Epithelial cell of proximal tubule (primary cell): ENCODE measurements around the gene GSAP. TPM values are rescaled to one million over a fixed set of nuclear protein-coding genes. Genes with fewer than 3 reads are reported as not detected.
"Not testable (repeated sequence)": the region's sequence is repeated elsewhere in the genome, so short reads cannot be mapped to it uniquely, and the experiment has no call there.

Source experiments
- DNase-seq: peaks from one replicate; pipeline ENCODE4 v3.0.0-alpha.2; 2011; ENCODE audit warnings: low read depth
- H3K4me3 ChIP-seq: 2 replicates; pipeline ENCODE4 v1.5.1; 2011; ENCODE audit warnings: low read depth, mild to moderate bottlenecking, low read length
- CTCF ChIP-seq: conservative IDR thresholded peaks from 2 replicates; pipeline ENCODE4 v1.5.1; 2012; ENCODE audit warnings: low read depth, mild to moderate bottlenecking, low read length
- total RNA-seq: library from RNA; depleted of rRNA; stranded (reverse); fragments of >200 nt; gene quantifications from 2 replicates; pipeline ENCODE4 v1.2.3, GENCODE V29; 2015

Gene GSAP
- total RNA-seq, 1 donor from 2014 or later: 1.2 TPM

GRCh38 chr7:77346441-77346840, 69.7 kb downstream of the GSAP start:
- TF ChIP-seq CTCF: no peak
- no peak for DNase-seq
- H3K4me3 ChIP-seq: no peak overlapping the region

DNA sequence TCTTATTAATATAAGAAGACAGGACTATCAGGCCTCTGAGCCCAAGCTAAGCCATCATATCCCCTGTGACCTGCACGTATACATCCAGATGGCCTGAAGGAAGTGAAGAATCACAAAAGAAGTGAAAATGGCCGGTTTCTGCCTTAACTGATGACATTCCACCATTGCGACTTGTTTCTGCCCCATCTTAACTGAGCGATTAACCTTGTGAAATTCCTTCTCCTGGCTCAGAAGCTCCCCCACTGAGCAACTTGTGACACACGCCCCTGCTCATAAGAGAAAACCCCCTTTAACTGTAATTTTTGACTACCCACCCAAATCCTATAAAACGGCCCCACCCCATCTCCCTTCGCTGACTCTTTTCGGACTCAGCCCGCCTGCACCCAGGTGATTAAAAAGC, 70.7 kb downstream of the GSAP start:
- not testable (repeated sequence) for DNase-seq

GRCh38 chr7:77339726-77340125, 76.4 kb downstream of the GSAP start:
- no peak for DNase-seq
- TF ChIP-seq CTCF: no peak
- no peak overlapping the region for H3K4me3 ChIP-seq

More for the DNA sequence above, 70.7 kb downstream of the GSAP start:
- not testable (repeated sequence) for H3K4me3 ChIP-seq

GRCh38 chr7:77338883-77339629, 77.1 kb downstream of the GSAP start:
- no peak overlapping the region for H3K4me3 ChIP-seq
- DNase-seq: no peak
- TF ChIP-seq CTCF: no peak

DNA sequence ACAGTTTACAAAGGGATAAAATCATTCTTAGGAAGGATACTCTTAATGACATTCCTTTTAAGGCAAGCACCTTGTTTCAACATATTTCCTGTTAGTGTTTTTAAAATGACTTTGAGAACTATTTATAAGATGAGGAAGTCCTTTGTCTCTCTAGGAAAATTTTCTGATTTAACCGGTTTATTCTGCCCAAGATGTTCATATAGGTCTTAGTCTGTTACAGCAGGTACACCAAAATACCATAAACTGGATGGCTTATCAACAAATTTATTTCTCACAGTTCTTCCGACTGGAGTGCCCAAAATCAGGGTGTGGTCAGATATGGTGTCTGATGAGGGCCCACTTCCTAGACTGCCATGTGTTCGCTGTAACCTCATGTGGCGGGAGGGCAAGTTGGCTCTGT, 77.9 kb downstream of the GSAP start:
- TF ChIP-seq CTCF: no peak
- DNase-seq: no peak
- H3K4me3 ChIP-seq: no peak overlapping the region

DNA sequence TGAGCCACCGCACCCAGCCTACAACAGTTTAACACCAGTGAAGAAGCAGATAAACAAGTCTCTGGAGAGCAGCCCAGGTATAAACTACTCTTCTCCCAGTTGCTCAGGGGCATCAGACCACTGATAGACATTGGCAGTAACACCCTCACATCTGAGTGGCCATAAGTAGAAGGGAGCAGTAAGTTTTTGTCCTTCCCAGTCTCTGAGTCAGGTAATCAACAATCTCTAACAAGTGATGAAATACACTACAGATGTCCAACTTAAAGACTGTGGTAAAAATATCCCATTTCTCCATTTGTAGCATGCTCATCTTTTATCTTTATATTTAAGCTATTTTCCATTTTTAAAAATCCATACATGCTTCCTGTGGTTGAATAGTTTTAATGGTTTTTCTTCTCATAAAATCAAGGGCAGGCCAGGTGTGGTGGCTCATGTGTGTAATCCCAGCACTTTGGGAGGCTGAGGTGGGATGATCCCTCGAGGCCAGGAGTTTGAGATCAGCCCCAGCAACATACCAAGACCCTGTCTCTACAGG, 78.6 kb downstream of the GSAP start:
- TF ChIP-seq CTCF: no peak

DNA sequence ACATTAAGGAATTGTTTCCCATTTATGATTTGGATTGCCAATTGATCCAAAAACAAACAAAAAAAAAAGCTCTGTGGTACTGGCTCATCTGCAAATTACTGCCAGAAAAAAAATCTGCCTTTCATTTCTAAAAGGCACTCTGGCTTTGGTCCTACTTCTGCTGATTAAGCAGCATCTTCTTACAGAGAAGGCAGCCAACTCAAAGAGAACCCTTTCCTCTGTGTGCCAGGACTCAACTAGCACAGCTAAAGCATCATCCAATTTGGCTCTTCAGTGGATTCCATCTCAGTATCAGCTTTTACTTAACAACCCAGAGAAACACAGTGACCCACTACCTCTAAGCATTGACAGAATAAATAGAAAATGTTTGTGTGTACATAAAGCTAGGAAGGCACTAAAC, 80.6 kb downstream of the GSAP start:
- TF ChIP-seq CTCF: no peak
- DNase-seq: no peak
- H3K4me3 ChIP-seq: no peak overlapping the region

More for the DNA sequence above, 78.6 kb downstream of the GSAP start:
- no peak overlapping the region for H3K4me3 ChIP-seq
- DNase-seq: no peak

- not testable (repeated sequence) for DNase-seq, H3K4me3 ChIP-seq
These were observed 82.1 kb downstream of the GSAP start for GRCh38 chr7:77334039-77334438.
